Peyer's patch (tissue), 4 donors: ENCODE measurements around the gene EPS8L1.

Experiments used
- POLR2A ChIP-seq, 2 donors: fragments of 450-650 bp; IDR thresholded peaks; one replicate each; pipeline ENCODE4 v1.5.1; 2017; ENCODE audit warnings: antibody characterized with exemption in 2 of 2, mild to moderate bottlenecking in 2 of 2, moderate library complexity in 2 of 2
- TF ChIP-seq, protein P1 (sequence below), 6 experiments: fragments of 450-650 bp in 4 of 6; fragments of 200-600 bp in 2 of 6; sonication (generic) in 1 of 6; IDR thresholded peaks; one replicate each; pipeline ENCODE4 v1.5.1; 2017 to 2019; ENCODE audit warnings: antibody characterized with exemption in 6 of 6, mild to moderate bottlenecking in 3 of 6, moderate library complexity in 1 of 6

DNA sequence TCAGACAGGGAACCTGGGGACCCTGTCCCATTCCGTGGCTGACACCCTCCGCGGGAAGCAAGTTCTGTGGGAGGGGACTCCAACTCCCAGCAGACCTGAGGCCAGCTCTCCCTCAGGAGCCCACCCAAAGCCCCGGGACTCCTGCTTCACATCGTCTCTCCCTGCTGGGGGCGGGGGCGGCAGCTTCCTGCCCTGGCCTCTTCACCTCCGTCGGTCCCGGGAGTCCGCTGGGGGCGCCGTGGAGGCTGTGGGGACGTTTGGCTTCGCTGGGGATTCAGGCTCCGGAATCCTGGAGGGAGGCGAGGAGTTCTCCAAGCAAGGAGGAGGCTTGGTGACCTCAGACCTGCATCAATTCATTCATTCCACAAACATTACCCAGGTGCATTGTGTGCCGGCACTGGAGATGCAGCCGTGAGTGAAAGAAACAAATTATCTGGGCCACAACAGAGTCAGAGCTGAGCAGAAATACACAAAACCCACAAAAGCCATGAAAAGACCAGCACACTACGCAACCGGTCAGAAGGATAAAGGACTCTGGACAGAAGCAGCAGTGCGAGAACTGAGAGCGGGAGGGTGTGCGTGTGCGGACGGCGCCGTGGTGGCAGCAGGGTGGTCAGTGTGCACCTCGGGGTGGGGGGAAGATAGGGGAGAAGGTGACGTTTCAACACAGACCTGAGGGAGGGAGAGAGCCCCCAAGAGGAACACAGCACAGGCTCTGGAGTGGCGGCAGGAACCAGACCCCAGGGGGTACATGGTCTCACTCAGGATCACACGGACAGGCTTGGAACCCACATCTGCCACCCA, 19.0 kb downstream of the EPS8L1 start:
- TF ChIP-seq, protein P1, sequence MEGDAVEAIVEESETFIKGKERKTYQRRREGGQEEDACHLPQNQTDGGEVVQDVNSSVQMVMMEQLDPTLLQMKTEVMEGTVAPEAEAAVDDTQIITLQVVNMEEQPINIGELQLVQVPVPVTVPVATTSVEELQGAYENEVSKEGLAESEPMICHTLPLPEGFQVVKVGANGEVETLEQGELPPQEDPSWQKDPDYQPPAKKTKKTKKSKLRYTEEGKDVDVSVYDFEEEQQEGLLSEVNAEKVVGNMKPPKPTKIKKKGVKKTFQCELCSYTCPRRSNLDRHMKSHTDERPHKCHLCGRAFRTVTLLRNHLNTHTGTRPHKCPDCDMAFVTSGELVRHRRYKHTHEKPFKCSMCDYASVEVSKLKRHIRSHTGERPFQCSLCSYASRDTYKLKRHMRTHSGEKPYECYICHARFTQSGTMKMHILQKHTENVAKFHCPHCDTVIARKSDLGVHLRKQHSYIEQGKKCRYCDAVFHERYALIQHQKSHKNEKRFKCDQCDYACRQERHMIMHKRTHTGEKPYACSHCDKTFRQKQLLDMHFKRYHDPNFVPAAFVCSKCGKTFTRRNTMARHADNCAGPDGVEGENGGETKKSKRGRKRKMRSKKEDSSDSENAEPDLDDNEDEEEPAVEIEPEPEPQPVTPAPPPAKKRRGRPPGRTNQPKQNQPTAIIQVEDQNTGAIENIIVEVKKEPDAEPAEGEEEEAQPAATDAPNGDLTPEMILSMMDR (IDR thresholded peaks at IDR 0.05), result no peak
- TF ChIP-seq POLR2A (IDR thresholded peaks at IDR 0.05), result no peak
